GM19452 (cell line): ENCODE data around the gene TREML4.

ENCODE experiments used
- ATAC-seq: cut with Tn5 transposase; IDR thresholded peaks from one replicate; pipeline ENCODE4 v1.9.1; 2021; ENCODE audit not compliant: unreplicated experiment

The TREML4 gene

DNA sequence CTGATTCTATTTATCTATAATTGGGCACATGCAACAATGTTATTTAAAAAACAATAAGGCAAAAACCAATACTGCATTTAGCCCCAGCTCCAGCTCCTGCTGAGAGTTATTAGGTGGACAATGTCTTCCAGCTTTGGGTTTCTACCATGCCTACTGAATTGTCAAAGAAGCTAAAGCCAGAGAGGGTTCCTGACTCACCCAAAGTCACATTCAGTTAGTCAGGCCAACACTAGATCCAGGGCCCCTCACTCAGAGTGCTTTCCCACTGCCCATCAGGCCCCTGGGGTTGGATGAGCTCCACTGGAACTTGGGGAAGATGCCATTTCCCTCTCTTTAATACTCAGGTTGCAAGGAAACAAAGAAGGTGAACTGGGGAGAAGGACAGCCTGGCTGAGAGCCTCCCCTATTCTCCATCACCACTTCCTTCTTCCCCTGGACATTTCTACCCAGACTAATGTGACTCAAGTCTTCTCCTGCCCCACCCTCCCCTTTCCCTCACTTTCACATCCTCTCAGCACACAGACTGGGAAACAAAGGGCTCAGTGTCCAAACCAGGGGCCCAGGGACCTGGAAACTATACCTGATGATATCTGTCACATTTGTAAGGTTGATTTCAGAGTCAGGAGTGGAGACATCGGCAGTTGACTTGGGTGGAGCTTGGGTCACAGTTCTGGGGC, 52.4 kb downstream of the TREML4 start:
- no peak for ATAC-seq

DNA sequence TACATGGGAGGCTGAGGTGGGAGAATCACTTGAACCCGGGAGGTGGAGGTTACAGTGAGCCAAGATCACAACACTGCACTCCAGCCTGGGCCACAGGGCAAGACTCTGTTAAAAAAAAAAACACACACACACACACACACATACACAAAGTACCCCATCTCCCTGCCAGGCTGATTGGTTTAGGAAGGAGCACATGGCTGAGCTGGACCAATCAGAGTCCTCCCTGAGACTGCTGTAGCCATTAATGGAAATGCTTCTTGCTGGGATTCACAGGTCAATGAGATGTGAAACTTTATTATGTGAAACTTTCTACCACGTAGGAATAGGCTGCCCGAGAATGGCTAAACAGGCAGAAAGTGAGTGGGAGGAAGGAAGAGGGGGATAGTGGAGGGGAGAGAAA, 55.5 kb downstream of the TREML4 start:
- ATAC-seq: no peak

DNA sequence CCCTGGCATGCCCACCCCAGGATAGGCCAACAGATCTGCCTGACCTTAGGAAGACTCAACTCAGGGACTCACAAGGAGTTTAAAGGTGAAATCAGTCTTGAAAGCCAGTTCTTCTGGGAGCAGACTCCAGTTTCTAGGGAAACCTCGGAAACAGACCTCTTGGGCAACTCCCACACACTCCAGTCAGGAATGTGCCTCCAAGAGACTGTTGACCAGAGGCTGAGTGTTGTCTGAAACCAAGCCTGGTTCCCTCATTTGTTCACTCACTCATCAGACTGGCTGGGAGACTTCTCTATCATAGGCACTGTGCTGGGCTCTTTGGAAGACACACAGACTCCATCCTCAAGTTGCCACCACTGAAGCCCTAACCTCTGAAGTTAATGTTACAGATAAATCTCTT, 56.6 kb downstream of the TREML4 start:
- ATAC-seq: no peak

DNA sequence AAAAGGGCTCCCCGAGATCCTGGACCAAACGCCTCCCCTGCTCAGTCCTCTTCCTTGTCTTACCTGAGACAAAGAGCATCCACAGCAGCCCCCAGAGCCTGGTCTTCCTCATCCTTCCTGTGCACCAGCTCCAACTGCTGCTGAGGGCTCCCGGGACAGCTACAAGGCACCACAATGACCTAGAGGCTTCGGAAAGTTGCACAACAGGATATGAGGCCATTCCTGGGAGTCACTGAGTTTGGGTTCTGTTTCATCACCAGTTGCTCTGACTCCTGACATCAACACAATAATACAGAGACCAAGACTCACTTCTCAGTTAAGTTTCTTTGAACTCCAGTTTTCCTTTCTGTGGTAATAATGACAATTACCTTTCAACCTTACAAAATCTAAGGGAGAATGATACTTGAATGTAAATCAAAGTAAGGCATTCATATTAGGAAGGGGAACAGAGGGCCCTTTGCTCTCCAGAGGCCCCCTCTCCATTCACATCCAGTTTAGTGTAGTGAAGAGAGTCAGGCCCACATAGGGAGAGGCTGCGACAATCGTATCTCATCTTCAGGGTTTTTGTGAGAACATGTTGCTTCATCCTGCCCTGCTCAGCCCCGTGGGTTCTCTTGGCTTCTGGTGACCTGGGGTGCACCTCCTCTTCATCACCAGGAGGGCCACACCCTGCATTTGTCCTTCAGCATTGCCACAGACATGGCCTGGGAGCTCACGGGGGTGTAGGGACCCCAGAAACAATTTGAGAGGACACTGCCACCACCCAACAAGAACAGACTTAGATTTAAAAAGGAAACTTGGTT, 58.6 kb downstream of the TREML4 start, which contains the start of gene TREM1:
Gene TREM1, minus strand, starts transcription at position 139 of the 803 bp plus-strand sequence. Its CDS starts 27 bp downstream, at position 112.
- ATAC-seq: no peak

DNA sequence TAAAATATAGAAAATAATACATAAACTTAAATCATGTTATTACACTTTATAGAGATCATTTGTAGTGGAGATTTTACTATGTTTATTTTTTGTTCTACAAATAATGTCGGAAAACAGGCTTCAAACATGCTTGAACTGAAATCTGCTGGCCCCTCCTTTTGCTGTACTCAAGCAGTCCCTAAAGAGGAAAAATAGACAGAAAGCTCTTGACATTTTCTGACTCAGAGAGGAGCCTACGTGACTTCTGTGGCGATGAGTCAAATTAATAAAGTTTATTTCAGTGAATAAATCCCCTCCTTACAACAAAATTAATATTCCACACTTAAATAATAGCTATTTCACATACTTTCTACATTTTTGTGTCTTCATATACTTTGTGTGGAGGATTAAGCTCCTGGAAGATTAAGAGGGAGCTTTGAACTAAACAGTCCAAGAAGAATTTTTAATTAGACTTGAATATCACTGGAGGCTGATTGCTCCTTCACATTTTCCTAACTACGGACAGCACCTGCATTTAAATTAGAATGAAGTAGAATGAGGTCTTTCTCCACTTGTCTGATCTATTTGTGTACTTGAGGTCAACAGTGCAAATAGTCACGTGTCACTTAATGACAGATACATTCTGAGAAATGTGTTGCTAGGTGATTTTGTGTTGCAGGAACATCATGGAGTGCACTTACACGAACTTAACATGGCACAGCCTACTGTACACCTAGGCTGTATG, 60.0 kb downstream of the TREML4 start:
- ATAC-seq: peak; percentile 49
